Jurkat, Clone E6-1 (cell line): ENCODE data around the gene SLC34A3.
"Not testable (repeated sequence)": the region's sequence is repeated elsewhere in the genome, so short reads cannot be mapped to it uniquely, and the experiment has no call there.

Source experiments
- DNase-seq: peaks from one replicate; pipeline ENCODE4 v3.0.0-alpha.2; 2011; ENCODE audit warnings: low read depth, low spot score
- H3K4me3 ChIP-seq: 2 replicates; pipeline ENCODE4 v1.5.1; 2011; ENCODE audit warnings: mild to moderate bottlenecking, low read length, control low read depth, moderate library complexity

The SLC34A3 gene

DNA sequence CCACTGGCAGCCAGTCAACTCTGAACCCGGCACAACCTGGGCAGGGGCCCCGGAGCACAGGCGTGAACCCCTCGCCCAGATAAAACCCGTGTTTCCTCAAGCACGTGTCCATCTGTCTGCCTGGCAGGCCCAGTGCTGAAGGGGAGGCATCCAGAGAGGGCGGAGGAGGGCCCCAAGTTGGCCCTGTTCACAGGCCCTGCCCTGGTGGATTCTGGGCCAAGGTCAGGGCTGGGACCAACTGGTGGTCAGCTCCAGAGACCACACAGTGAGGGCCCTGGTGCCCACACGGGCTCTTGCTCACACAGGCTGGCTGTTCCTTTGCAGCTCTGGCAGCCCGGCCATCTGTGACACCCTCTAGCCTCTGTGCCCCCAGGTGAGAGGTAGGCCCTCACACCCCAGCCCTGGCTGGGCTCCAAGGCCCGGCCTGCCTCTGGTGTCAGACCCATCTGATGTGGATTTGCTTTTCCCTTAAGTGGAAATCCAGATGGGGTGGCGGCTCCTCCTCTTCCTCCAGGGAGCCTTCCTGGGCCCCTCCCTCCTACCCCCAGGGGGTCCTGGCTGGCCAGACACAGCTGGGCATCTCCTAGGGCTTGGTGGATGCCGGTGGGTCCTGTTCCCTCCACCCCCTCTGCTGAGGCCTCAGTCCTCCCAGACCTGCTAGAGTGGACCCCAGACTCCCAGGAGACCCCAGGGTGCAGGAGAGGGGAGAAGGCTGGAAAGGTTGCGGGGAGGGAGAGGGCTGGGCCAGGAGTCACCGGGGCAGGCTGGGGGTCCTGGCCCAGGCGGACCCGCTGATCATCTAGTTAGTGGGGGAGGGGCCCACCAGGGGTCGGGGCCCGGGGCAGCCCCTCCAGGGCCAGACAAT is 19.9 kb downstream of the SLC34A3 start:
- no peak overlapping the region for H3K4me3 ChIP-seq
- DNase-seq: no peak

DNA sequence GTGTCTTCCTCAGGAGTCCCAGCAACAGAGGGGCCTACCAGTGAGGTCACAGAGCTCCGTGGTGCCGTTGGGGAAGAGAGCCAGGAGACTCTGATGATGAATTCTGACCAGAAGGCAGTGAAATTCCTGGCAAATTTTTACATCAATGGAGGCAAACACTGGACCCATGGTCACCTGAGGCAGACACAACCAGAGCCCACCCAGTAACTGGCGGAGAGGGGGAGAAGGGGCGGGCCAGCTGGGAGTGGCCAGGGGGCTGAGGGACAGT is 20.4 kb downstream of the SLC34A3 start, which contains the start of gene STPG3:
Gene STPG3 (plus strand): TSS at position 93 of the 268 bp plus-strand sequence. CDS start 1 bp downstream, at position 94.
- no peak within 1 kb of the TSS for H3K4me3 ChIP-seq
- no peak for DNase-seq

DNA sequence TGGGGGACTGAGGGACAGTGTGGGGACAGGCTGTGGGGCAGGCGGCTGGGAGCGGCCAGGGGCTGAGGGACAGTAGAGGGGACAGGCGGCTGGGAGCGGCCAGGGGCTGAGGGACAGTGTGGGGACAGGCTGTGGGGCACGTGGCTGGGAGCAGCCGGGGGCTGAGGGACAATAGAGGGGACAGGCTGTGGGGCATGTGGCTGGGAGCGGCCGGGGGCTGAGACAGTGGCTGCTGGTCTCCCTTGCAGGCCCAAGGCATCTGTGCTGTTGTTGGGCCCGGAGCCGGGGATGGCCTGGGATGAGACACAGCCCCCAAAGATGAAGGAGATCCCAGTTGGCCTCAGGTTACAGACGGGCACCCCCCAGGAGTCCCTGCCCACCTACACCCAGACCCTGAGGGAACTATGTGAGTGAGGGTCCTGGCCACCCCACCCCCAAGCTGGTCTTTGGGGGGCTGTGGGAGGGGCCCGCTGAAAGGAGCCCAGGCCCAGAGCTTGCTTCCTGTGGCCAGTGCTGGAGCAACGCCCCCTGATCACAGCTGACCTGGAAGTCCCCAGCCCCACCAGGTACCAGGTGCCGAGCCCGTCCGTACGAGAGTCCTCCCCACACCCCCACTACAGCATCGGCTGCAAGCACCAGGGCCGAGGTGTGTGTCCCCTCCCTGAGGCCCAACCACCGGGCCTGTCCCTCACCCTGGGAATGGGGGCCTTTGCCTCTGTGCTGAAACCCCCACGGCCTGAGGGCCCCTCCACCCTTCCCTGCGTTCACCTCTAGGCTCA is 21.0 kb downstream of the SLC34A3 start:
- DNase-seq: no peak
- no peak overlapping the region for H3K4me3 ChIP-seq

DNA sequence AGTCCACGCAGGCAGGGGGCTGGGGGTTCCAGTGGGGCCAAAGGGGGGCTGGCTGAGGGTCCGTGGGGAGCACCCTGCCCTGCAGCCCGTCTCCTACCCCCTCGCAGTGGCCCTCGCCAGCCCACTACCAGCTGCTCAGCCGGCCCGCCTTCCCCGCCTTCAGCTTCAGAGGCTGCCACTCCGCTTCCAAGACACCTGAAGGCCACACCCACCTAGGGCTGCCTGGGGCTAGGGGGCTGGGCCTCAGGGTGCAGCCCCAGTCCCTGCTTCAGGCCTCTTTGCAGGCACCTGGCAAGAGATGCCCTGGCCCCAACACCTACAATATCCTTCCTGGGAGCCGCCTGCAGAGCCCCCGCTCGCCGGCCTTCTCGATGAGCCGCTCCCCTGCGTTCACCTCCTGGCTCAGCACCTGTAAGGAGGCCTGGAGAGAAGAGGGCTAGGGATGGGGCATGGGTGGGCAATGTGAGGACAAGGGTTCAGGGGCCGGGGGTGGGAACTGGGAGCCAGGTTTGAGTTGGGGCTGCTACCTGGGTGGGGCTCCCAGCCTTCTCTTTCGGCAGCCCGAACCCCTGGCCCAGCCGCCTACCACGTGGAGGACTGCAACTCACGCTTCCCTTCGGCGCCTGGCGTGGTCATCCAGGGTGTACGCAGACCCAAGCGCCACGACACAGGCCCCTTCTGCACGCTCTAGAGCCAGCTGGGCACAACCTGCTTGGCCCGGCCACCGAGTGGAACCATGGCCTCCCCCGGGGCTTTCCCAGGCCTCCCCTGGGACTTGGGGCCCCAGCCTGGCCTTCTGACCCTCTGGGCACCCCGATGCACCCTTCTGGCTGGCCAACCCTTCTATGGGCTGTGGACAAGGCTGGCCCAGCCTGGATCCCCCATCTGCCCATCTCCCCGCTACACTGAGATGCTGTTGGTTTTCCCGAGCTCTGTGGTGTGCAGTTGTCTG is 22.1 kb downstream of the SLC34A3 start:
- no peak for DNase-seq
- H3K4me3 ChIP-seq: no peak overlapping the region

DNA sequence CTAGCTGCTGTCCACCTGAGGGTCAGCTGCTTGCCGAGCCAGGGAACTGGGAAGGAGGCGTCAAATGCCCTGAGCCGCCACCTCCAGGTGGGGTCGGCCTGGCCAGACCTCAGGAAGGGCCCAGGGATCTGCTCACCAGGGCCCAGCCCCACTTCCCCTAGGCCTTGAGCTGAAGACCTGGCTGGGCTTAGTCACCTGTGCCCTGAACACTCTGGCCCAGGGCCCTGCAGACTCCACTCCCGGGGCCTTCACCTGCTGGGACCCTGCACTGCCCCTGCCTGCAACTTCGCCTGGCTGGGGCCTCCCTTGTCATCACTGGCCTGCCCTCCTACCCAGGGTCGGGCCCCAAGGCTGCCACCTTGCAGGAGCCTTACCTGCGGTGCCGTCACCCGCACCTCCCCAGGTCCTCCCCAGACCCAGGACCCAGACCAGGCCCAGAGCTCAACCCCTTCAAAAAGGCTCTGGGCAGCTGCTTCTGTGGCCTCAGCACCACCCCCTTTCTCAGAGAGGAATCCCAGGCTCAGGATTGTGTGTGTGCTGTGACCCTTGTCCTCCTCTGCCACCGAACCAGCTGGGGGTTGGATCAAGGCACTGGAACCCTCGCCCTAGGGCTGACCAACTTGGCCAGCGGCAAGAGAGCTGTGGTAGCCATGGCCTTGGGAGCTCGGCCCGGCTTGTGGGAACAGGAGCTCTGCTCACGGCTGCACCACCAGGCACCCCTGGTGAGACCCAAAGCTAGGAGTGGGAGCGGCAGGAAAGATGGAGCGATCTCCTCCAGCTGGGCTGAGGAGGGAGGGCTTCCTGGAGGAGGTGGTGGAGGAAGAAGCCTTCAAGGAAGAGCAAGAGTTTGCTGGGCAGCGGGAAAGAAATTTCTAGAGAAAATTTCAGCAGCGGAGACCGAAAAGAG is 23.3 kb downstream of the SLC34A3 start:
- H3K4me3 ChIP-seq: peak overlapping the region; percentile 73
- DNase-seq: no peak

DNA sequence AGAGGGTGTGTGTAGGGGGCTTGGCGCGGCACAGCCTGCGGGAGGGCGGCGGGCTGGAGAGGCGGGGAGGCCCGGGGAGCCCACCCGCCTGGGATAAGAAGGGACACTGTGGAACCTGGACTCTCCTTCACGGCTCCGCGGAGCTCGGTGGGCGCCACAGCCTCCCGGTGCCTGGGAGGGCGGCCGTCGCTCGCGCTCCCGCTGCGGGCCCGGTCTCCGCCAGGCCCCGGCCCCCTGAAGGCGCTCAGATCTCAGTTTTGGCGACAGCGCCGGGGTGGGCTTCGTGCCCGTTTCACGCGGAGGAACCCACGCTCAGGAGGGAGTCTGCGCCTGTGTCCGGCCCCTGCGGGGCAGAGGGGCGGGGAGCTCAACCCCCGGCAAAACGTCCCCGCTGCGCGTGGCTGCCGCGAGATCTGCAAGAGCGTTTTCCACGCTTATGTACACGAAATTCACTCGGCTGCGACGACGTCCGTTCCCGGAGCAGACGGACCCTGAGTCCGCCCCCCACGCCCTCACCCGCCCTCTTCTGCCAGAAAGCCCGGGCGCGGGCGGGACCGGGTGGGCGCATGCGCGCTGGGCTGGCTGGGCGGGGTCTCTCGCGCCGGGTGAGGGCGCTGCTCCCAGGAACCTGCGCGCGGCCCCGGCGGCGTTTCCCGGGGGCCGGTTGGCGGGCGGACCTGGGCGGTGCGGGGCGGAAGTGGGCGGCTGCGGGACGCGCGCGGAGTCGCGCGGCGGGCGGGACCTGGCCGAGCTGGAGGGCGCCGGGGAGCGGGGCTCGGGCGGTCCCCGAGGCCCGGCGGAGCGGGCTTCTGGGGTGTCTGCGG is 24.1 kb downstream of the SLC34A3 start, which contains the start of gene NELFB:
Gene NELFB (plus strand): TSS at position 704 of the 824 bp plus-strand sequence.
- peak; percentile 71 for DNase-seq
- H3K4me3 ChIP-seq: peak within 1 kb of the TSS; percentile 90

DNA sequence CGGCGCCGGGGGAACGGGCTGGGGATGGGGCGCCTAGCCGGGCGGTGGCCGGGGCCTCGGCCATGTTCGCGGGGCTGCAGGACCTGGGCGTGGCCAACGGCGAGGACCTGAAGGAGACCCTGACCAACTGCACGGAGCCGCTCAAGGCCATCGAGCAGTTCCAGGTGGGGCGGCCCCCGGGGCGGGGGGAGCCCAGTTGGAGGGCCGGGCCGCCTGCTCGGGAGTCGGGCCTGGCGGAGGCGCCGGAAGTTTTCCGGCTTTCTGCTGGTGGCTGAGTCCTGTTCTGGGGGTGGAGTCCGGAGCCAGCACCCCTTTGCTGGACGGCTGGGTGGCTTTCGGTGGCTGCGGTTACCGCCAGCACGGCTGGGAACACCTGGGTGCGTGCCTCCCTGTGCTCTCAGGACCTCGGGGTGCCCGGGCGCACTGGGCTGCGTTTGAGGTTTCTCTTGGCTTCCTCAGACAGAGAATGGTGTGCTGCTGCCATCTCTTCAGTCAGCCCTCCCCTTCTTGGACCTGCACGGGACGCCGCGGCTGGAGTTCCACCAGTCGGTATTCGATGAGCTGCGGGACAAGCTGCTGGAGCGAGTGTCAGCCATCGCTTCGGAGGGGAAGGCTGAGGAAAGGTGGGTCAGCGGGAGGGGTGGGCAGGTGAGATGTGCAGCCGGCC is 24.9 kb downstream of the SLC34A3 start:
- DNase-seq: no peak
- peak overlapping the region; percentile 90 for H3K4me3 ChIP-seq

DNA sequence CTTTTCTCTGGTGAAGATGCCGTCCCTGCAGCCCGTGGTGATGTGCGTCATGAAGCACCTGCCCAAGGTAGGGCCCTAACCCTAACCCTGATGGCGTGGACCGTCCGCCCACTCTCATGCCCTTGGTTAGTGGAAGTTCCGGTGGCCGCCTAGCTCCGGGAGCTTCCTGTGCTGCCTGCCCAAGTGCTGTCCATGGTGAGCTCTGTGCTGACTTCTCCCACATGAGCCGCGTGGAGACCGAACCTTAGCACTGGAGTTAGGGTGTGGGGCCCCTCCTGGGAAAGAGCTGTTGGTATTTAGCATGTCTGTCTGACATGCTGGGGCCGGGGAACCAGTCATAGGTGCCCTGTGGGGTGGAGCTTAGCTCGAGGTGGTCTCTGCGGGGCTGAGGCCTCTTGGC is 25.7 kb downstream of the SLC34A3 start:
- DNase-seq: no peak
- H3K4me3 ChIP-seq: peak overlapping the region; percentile 90

DNA sequence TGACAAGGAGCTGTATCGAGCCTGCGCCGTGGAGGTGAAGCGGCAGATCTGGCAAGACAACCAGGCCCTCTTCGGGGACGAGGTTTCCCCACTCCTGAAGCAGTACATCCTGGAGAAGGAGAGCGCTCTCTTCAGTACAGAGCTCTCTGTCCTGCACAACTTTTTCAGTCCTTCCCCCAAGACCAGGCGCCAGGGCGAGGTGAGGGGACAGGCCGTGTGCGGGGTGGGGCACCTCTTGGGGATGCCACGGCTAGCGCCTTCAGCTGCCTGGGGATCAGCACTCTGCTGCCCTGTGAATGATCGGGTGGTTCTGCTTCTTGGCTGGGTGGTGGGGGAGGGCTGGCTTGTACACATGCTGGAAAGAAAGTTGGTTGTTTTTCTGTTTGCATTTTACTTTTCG is 26.2 kb downstream of the SLC34A3 start:
- no peak for DNase-seq
- no peak overlapping the region for H3K4me3 ChIP-seq

DNA sequence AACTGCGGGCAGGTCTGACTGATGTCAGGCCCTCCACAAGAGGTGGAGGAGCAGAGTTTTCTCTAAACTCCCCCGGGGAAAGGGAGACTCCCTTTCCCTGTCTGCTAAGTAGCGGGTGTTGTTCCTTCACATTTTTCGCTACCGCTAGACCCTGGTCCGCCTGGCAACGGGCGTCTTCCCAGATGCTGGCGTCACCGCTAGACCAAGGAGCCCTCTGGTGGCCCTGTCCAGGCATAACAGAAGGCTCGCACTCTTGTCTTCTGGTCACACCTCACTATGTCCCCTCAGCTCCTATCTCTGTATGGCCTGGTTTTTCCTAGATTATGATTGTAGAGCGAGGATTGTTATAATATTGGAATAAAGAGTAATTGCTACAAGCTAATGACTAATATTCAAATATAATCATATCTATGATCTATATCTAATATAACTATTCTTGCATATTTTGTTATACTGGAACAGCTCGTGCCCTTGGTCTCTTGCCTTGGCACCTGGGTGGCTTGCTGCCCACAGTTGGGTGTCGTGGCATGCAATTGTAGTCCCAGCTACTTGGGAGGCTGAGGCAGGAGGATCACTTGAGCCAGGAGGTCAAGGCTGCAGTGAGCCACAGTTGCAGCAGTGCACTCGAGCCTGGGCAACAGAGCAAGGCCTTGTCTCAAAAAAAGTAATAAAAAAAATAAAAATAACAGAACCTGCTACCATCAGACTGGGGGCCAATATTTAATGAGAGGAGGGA is 31.6 kb downstream of the SLC34A3 start:
- not testable (repeated sequence) for H3K4me3 ChIP-seq, DNase-seq

DNA sequence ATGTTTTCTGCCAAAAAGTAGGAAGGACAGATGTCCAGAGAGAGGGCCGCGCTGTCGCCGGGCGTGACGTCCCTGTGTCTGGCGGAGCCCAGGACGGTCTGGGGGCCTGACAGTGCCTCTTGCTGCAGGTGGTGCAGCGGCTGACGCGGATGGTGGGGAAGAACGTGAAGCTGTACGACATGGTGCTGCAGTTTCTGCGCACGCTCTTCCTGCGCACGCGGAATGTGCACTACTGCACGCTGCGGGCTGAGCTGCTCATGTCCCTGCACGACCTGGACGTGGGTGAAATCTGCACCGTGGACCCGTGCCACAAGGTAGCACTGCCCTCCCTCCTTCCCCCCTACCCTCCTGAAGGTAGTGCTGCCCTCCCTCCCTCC is 32.2 kb downstream of the SLC34A3 start:
- no peak for DNase-seq
- H3K4me3 ChIP-seq: no peak overlapping the region

DNA sequence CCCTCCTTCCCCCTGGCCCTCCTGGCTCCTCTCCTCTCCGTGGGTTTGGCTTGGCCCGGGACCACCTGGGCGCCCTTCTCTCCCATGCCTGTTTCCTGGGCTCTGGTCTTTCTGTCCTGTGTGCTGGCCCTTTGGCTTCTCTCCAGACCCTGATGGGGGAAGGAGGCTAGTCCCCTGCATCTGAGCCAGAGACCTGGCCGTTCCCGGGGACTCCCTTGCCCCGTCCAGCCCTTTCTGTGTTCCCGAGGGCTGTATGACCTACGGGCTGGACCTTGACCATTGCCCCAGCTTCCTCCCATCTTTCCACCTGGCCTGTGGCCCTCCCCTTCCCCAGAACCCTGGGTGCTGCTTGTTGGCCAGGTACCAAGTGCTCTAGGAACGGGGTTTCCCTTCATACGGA is 32.8 kb downstream of the SLC34A3 start:
- no peak overlapping the region for H3K4me3 ChIP-seq
- DNase-seq: no peak

DNA sequence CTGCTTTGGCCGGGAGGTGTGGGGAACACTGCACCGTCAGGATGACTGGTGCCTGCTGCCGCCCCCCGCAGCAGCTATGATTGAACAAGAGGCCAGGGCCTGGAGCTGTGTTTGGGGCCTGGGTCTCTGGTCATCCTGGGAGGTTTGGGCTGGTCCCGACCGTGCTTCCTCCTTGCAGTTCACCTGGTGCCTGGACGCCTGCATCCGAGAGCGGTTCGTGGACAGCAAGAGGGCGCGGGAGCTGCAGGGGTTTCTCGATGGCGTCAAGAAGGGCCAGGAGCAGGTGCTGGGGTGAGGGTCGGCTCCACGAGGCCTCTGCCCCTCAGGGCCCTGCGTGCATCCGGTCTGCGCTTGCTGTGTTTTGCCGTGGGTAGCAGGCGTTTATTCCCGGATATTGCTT is 33.4 kb downstream of the SLC34A3 start:
- DNase-seq: no peak
- no peak overlapping the region for H3K4me3 ChIP-seq

DNA sequence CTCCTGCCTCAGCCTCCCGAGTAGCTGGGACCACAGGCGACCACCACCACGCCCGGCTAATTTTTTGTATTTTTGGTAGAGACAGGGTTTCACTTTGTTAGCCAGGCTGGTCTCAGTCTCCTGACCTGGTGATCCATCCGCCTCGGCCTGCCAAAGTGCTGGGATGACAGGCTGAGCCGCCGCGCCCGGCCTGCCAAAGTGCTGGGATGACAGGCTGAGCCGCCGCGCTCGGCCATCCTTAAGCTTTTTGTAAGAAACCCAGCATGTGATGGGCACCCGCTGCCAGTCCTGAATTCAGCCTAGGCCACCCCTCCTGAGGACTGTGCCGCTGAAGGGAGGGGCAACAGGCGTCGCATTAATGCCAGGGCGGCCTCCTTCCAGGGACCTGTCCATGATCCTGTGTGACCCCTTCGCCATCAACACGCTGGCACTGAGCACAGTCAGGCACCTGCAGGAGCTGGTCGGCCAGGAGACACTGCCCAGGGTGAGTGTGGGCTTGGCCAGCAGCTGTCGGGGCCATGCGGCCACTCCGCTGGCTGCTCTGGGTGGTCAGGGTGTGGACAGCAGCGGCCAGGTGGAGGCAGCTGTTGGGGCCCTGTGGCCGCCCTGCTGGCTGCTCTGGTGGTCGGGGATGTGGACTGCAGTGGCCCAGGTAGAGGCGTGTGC is 34.9 kb downstream of the SLC34A3 start:
- DNase-seq: no peak
- no peak overlapping the region for H3K4me3 ChIP-seq

DNA sequence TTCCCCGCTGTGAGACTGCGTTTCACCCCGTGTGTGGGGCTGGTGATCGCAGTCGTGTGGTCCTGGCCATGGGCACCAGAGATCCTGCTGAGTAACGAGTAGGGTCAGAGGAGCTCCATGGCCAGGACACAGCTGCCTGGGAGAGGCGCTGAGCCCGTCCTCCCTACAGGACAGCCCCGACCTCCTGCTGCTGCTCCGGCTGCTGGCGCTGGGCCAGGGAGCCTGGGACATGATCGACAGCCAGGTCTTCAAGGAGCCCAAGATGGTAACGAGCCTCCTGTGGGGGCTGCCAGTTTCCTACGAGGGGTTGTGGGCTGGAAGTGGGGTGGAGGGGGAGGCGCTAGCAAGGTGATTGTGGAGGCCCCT is 35.4 kb downstream of the SLC34A3 start:
- no peak for DNase-seq
- no peak overlapping the region for H3K4me3 ChIP-seq
